ENCODE measurements around the gene CFAP20DC.
"Not testable (repeated sequence)": the region's sequence is repeated elsewhere in the genome, so short reads cannot be mapped to it uniquely, and the experiment has no call there.

Gene CFAP20DC

DNA sequence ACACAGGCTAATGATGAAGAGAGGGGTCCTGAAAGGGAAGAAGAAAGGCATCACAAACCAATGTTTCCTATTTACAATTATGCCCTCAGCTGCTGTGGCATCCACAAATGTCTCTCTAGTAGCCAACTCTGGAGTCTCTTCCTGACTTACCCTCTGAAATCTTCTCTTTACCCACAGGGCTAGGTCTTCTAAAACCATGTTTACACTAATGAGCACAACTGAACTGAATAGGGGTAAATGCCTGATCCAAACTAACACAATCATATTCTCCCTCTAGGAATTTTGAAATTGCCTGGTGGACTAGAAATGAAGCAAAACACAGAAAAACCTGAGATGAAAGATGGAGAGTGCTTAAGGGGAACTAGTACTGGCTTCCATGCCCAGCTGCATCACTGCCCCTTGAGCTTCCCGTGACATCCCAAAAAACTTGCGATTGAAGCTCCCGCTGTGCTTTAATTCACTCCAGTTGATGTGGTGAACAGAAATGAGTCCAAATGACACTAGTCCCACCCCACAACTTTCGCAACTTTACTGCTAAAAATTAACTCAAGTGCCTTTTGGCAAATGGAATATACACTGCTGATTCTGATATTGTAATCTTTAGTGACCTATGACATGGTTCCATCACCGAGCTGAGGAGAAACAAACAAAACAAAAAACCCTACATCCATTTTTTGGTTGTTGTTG, 32.8 kb downstream of the CFAP20DC start:
- DNase-seq: no peak

DNA sequence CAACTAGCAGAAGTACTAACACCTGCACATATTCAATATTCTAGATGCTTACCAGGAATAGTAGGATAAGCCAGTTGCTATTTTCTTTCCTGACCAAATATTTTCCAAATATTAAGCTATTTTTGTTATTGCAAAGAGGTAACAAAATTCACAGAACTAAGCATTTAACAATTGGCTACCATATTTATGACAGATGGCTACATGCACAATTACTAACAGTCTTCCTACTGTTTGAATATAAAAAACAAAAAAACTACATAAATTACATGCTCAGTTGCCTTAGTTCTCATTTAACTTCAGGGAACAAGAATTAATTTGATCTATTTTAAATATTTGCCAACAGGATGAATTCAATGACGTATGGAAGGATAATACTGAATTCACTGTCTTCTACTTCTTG, 36.2 kb downstream of the CFAP20DC start:
- no peak for DNase-seq

DNA sequence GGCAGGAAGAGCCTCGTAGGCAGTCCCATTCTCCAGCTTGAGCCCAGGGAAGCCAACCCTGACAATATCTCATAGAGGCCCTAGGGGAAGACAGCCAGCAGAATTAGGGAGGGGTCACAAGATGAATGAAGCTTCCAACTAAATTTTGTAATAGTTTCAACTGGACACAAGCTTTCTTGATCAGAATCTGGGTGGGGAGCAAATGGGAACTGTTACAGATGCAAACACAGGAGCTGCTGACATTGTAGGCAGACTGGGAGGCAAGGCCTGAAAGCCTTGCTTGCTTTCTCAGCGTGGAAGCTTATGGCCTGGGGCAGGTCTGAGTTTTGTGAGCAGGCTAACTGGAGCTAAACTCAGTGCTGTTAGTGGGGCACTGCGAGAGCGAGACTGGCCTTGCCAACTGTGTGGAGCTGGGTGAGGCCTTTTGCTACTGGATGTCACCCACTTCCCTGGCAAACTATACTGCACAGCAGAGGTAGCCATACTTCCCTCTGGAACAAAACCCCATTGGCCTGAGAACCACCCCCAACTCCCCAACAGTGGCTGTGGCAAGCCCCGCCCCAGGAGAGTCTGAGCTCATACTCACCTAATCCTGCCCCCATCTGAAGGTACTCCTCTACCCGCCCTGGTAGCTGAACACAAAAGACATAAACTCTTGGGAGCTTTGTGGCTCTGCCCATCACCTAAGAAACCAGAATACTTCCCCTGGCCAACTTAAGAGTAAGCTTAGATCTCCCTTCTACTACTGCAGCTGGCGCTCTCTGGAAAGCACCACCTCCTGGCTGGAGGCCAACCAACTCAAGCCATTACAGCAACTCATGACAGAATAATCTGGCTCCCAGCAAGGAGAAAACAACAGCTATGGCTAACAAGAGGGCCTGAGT, 42.9 kb downstream of the CFAP20DC start:
- no peak for DNase-seq

DNA sequence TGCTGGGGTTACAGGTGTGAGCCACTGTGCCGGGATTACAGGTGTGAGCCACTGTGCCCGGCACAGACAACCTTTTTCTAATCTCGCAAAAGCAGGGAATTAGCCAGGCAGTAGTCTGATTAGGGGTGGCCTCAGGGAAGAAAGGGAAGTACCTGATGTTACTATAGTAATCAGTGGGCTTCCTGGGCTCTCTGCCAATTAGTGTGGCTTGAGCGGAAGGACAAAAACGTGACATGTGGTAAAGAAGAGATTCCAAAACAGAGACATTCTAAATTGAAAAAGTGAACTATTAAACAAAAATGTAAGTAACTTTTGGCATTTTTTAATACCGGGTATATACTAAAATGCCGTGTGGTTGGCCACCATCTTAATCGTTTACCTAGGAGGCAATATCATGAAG, 48.1 kb downstream of the CFAP20DC start:
- no peak for DNase-seq

DNA sequence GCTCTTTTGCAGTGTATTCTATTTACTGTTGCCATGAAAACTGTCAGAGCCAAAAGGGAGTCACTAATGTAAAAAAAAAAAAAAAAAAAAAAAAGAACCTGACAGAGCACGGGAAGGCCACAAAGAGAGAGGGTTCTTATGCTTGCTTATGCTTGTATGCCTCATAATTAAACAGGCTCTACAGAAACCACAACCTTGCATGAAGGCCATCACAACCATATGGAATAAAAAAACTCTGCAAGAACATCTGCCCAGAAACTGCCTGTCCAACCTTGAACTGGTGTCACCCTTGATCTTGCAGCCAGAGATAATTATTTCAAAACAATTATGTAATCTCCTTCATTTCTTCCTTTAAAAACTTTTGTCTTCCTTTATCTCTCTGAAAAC, 50.1 kb downstream of the CFAP20DC start:
- peak; percentile 34 for DNase-seq

DNA sequence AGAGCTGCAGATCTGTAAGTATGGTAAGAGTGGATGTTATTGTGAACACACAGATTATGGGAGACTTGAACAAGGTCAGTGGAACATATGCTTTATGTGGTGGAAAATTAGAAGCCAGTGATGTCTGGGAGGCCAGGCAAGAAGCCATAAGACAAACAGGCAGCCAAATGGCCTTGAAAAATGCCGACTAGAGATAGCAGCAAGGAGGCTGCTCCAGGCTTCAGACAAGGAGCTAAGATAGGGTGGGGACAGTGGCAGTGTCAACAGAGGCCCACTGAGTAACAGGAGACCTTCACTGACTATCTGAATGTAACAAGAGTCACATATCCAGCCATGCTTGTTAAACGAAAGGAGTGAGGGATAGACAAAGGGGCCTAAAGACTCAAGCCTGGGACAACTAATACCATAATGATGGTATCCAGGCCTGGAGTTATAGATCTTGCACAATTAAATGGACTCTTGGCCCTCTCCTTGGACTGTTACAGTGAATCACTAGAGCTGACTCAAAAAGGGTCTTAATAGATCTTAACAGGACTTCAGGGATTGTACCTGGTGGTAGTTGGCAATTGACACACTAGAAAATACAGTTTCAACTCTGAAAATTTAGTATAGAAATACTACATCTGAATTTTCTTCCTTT, 50.6 kb downstream of the CFAP20DC start:
- DNase-seq: no peak

DNA sequence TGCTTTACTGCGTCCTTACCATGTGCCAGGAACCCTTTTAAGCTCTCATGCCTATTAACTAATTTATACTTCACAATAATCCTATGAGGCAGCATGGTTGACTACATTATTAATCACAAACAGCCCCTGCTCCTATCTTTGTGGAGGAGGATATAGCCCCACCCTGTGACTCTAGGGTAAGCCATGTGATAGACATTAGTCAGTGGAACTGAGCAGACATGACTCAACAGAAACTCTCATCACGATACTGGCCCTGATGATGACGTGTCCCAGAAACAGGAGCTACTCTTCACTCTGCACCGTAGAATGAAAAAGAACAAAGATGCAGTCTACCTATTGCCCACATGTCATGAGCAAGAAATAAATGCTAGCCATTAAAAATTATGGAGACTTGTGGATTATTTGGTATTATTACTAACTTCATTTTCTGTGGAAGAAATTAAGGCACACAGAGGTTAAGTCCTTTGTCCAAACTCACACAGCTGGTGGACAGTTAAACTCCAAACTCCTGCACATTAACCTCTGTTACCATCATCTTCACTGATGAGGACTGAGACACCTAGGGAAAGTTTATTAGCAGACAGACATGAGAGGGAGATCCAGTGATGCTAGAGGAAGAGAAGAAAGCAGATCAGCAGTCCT, 51.2 kb downstream of the CFAP20DC start:
- DNase-seq: no peak

DNA sequence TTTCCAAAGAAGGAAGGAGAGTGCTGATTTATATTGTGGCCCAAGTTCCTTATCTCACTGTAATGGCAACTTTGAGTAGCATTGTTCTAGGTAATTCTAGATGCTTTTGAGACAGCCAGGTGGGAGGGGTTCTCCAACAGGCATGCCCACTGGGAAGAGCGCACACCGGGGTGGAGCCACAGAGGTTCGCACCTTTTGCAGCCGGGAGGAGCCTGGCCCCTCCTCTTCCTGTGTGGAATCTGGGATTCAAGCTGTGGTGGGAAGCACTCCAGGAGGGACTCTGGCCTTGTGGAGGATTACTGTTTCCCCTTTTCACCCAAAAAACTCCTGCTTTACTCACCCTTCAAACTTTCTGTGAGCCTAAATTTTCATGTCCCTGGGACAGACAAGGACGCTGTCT, 53.1 kb downstream of the CFAP20DC start:
- DNase-seq: no peak

DNA sequence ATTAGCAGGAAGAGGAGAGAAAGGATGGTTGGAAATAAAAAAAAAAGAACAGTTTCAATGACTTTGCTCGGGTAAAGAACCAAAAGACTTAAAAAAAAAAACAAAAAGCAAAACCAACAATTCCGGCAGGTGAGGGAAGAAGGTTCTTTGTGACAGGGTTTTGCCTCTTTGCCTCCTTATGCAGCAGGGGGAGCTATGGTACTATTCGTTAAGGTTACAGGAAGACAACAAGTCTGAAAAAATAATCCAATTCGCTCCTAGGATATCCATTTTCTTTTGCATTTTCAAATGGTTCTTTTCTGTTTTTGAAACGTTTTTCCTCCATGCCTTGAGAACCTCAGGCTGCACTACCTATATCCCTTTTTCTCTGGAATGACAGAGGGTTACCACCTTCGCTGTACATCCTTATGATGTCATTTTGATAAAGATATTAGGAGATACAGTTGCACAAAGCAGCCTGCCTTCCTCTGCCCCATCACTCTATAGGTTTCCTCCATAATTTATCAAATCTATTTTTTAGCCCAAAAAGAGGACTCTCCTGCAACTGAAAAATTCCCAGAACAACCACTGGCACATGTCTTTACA, 55.0 kb downstream of the CFAP20DC start:
- peak; percentile 44 for DNase-seq

DNA sequence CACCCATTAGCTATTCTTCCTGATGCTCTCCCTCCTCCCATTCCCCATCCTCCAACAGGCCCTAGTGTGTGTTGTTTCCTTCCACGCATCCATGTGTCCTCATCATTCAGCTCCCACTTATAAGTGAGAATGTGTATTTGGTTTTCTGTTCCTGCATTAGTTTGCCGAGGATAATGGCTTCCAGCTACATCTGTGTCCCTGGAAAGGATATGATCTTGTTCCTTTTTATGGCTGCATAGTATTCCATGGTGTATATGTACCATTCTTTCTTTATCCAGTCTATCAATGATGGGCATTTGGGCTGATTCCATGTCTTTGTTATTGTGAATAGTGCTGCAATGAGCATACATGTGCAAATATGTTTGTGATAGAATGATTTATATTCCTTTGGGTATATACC, 56.3 kb downstream of the CFAP20DC start:
- DNase-seq: no peak

DNA sequence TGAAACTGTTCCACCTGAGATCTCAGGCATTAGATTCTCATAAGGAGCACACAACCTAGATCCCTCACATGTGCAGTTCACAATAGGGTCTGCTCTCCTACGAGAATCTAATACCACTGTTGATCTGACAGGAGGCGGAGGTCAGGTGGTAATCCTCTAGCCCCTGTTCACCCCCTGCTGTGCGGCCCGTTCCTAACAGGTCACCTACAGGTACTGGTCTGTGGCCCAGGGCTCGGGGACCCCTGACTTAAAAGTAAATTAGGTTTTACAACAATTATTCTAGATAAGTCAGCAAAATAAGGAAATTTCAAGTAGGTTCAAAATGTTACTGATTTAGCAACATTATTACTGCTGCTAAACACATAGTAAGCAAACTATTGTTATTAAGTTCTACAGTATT, 58.2 kb downstream of the CFAP20DC start:
- no peak for DNase-seq

DNA sequence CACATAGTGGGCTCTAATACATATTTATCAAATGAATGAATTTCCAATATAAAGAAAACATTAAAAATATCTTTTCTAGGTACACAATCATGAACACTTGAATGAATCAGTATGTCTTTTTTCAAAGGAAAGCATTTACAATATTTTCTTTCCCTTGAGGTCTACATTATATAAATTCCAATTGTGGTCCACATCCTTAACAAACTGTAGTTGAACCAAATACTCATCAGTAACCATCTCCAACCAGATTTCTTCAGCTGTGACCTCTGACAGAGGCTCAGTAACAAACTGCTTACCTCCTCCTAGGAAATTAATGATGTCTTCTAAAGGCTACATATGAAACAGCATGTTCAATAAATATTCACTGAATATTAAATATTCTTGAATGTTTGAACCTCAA, 58.8 kb downstream of the CFAP20DC start:
- no peak for DNase-seq

DNA sequence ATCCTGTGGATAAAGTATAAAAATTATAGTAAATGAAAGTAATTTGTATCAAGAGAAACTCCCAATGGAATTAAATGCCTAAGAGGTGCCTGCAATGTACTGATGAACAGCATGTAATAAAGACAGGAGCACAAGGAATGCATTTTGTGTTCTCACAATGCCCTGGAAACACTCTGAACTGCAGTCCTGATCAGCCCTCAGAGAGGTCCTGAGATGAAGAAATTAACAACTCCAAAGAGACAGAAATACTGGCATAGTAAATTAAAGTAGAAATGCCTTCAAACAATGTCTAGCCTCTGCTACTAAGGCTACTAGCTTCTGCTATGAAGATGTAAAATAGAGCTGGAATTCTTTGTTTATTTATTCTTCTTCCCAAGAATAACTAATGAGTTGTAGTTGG, 59.9 kb downstream of the CFAP20DC start:
- no peak for DNase-seq

DNA sequence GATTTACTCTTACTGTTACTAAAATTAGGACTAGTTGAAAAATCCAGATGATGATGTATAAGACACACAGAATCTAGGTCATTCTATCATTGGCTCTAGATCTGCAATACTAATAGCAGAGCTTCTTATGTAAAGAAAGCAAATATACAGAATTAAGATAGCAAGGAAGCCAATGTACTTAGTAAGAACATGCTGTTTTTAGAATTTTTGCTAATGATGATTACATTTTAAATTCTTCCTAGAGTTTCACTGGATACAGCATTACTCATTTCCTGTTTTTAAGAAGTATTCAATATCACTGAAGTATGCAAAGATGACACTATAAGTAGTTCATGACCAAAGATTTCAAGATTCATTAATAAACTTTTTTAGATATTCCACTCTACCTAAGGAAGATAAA, 60.7 kb downstream of the CFAP20DC start:
- no peak for DNase-seq

DNA sequence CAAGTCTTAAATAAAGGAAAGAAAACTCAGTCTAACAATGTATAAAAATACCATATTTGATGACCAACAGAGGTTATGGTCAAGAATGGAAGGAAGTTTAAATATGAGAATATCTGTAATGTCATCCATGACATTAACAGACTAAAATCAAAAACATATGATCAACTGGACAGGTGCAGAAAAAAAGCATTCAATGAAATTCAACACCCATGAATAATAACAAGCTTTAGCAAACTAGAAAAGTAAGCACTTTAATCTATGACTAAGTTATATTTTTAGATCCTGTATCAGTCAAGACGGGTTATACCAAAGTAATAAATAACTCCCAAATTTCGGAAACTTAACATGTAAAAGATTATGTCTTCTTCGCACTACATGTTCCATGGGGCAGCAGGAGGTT, 61.8 kb downstream of the CFAP20DC start:
- no peak for DNase-seq

DNA sequence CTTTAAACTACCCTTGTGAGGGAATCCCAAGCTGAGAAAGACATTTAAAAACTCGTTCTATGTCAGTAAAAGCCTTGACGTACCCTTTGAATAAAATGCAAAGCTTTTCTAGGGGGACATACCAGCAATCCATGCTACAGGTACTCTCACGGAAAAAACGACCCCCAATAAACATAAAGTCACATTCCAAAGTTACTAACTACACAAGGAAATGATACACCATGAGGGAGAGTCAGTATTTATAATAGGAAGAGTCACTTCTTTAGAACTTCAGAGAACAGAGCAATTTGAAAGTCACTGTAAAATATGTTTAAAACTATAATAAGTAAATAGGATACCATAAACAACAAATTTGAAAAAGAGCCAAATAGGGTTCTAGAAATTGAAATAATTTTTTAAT, 63.2 kb downstream of the CFAP20DC start:
- no peak for DNase-seq

DNA sequence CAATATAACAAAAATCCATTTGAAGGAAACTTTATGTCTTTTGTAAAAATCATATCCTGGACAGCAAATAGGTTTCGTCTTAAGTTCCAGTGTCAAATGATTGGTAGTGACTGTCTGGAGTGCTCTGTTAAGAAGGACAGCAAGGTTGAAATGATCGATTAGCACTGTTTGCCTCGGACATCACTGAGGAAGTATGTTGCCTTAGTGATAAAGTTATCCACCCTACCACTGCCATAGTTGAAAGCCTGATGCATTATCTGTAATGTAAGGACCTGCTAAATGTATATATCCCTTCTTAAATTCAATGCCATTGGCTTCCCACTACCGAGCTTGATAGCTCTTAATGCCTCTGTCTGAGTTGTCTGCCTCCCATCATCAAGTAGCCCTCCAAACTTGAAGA, 70.0 kb downstream of the CFAP20DC start:
- no peak for DNase-seq

DNA sequence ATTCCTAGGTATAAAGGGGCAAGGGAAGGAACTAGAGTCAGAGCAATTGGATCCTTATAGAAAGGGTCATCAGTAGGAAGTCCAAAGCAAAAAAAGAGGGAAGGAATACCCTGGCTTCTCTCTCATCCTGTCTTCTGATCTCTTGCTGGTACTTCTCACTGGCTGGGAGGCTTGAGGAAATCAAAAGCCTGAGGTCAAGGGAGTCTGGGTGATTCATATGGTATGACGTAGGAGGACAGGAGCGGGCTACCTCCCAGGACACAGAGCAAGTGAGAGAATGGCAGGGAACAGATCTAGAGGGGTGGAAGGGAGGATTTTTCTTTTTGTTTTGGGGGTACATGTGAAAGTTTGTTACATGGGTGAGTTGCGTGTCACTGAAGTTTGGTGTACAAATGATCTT, 76.0 kb downstream of the CFAP20DC start:
- no peak for DNase-seq

DNA sequence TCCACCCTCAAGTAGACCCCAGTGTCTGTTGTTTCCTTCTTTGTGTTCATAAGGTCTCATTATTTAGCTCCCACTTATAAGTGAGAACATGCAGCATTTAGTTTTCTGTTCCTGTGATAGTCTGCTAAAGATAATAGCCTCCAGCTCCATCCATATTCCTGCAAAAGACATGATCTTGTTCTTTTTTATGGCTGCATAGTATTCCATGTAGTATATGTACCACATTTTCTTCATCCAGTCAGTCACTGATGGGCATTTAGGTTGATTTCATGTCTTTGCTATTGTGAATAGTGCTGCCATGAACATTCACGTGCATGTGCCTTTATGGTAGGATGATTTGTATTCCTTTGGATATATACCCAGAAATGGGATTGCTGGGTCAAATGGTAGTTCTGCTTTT, 82.0 kb downstream of the CFAP20DC start:
- not testable (repeated sequence) for DNase-seq

DNA sequence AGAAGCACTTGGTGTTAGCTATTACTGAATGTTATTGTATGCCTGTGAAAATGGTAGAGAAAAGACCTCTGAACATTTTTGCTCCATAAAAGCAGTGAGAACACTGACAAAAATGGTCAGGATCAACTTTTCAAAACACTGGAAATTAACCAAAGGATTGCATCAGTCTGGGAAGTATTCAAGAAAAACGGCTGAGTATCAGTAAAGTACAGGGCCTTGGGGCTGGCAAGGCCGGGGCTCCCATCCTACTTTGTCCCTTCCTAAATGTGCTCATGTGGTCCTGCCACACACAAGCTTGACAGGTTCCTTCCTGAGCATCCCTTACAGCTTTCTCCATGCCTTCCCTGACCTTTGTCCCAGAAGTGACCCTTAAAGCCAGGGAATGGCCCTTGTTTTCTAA, 84.0 kb downstream of the CFAP20DC start:
- DNase-seq: no peak

DNA sequence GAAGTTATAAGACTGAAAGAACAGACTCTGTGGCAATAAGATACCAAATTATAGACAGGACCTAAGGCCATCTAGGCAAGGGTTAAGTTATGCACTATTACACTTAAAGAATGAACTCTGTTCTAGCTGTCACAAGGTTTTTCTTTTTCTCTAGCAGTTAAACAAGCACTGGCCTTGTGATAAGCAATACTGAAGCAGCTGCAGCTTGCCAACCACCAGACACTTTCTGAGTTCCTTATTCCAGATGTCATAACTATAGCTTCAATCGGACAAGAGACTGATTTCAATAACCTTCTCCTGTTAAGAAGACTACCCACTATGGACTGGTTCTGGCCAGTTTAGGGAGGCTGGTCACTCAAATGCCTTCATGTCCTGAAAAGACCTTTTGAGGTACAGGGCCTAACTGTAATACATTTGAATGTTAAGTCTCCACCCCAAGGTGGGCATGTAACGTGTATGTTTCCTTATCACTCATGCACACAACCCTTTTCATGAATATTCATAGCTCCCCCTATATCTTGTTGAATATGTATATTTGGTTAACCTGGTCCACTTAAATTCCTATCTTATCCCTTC, 85.8 kb downstream of the CFAP20DC start:
- DNase-seq: no peak

DNA sequence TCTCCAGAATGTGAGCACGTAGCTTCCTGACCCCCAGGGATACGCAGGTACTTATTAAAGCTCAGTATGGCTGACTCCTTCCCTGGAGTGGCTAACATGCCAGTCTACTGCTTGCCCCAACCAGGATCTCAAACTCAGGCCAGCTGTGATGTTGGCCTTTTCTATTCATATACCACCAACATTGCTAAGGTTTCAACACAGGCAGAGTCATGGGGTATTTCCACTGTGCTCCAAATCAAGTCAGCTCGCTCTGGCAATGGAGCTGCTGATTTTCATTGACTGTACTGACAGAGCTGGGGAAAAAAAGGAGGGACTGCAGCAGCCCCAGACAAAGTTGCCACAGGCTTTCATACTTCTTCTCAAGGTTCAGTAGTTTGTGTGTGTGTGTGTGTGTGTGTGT, 87.0 kb downstream of the CFAP20DC start:
- no peak for DNase-seq
